HUES64 (cell line): ENCODE data around the gene GOLGA8J.
"Not testable (repeated sequence)": the region's sequence is repeated elsewhere in the genome, so short reads cannot be mapped to it uniquely, and the experiment has no call there.

Experiments used
- H3K27ac ChIP-seq: 2 replicates; pipeline ENCODE4 v1.7.0; 2013; ENCODE audit warnings: low read depth, low read length, inconsistent platforms
- H3K27me3 ChIP-seq: 2 replicates; pipeline ENCODE4 v1.6.1; 2013; ENCODE audit warnings: mild to moderate bottlenecking, low read length; ENCODE audit not compliant: insufficient read depth
- H3K36me3 ChIP-seq: 2 replicates; pipeline ENCODE4 v1.6.1; 2013; ENCODE audit warnings: mild to moderate bottlenecking, low read length; ENCODE audit not compliant: insufficient read depth
- H3K4me1 ChIP-seq: 2 replicates; pipeline ENCODE4 v1.6.1; 2013; ENCODE audit warnings: mild to moderate bottlenecking, low read length, moderate library complexity; ENCODE audit not compliant: insufficient read depth
- H3K4me3 ChIP-seq: 2 replicates; pipeline ENCODE4 v1.5.1; 2013; ENCODE audit warnings: mild to moderate bottlenecking, low read length, moderate library complexity
- H3K9ac ChIP-seq: 2 replicates; pipeline ENCODE4 v1.6.1; 2013; ENCODE audit warnings: mild to moderate bottlenecking, low read depth, low read length
- H3K9me3 ChIP-seq: 2 replicates; pipeline ENCODE4 v1.6.1; 2013; ENCODE audit warnings: low read depth, low read length; ENCODE audit not compliant: insufficient read depth
- WGBS: fragments of 150-250, 120-280 bp; methylation state at CpG from one replicate; pipeline ENCODE4 v1.1.7; 2013; ENCODE audit warnings: missing lambda C conversion rate; 5-methylcytosine and 5-hydroxymethylcytosine counted together

The GOLGA8J gene

DNA sequence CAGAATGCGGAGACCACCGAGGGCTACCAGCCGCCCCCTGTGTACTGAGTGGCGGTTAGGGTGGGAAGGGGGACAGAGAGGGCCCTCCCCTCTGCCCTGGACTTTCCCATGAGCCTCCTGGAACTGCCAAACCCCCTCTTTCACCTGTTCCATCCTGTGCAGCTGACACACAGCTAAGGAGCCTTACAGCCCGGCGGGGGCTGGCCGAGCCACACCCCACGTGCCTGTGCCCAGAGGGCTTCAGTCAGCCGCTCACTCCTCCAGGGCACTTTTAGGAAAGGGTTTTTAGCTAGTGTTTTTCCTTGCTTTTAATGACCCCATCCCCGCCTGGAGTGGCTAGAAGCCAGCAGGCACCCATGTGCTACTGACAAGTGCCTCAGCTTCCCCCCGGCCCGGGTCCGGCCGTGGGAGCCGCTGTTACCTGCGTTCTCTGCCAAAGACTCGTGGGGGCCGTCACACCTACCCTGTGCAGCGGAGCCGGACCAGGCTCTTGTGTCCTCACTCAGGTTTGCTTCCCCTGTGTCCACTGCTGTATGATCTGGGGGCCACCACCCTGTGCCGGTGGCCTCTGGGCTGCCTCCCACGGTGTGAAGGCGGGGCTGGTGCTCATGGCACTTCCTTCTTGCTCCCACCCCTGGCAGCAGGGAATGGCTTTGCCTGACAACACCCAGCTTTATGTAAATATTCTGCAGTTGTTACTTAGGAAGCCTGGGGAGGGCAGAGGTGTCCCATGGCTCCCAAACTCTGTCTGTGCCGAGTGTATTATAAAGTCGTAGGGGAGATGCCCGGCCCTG is 37.3 kb upstream of the GOLGA8J start:
- H3K9me3 ChIP-seq, H3K27ac ChIP-seq, H3K4me3 ChIP-seq, H3K27me3 ChIP-seq, H3K4me1 ChIP-seq, H3K9ac ChIP-seq, H3K36me3 ChIP-seq: not testable (repeated sequence)
- WGBS, result 56% methylated on average over 26 of the region's 26 CpGs

DNA sequence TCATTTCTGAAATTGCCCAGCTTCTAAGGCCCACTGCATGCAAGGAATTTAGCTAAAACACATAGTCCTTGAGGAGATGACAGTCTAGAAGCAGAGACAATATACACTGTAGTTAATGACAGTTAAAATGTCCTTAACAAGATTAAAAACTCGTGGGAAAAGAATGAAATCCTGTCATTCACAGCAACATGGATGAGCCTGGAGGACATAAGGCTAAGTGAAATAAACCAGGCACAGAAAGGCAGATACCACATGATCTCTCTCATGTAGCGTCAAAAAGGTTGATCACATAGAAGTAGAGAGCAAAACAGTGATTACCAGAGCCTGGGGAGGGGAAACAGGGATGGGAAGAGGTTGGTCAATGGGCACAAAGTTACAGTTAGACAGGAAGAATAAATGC is 36.3 kb upstream of the GOLGA8J start:
- H3K4me3 ChIP-seq, result no peak overlapping the region
- no peak overlapping the region for H3K9ac ChIP-seq
- no peaks in the 10 kb centered on the region for H3K9me3 ChIP-seq
- H3K36me3 ChIP-seq, result no peaks in the 10 kb centered on the region
- 78% methylated on average over 2 of the region's 2 CpGs for WGBS
- H3K4me1 ChIP-seq, result peaks cover 7% of the 10 kb centered on the region; the same call in 1 of the 2 replicates
- no peak overlapping the region for H3K27ac ChIP-seq
- no peaks in the 10 kb centered on the region for H3K27me3 ChIP-seq

DNA sequence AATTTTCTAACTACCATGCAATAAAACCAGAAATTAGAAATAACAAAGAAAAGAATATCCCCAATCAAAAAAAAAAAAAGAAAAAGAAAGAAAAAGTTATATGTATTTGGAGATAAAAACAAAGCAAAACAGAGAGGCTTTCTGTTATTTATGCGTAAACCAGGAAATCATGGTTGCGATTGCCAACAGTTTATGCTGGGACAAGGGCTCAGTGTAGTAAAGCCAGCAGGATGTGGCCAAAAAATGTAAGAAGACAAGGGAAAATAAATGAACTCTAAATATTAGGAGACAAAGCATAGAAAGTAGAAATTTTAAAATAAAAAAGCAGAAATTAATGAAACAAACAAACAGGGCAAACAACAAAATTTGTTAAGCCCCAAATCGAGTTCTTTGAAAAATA is 27.2 kb upstream of the GOLGA8J start:
- Histone ChIP-seq H3K36me3 (no peaks in the 10 kb centered on the region), H3K4me3 (no peak overlapping the region), H3K9ac (no peak overlapping the region), H3K9me3 (no peaks in the 10 kb centered on the region), H3K4me1 (no peaks in the 10 kb centered on the region), H3K27me3 (no peaks in the 10 kb centered on the region), H3K27ac (no peak overlapping the region)
- WGBS, result 96% methylated on average over 3 of the region's 3 CpGs

DNA sequence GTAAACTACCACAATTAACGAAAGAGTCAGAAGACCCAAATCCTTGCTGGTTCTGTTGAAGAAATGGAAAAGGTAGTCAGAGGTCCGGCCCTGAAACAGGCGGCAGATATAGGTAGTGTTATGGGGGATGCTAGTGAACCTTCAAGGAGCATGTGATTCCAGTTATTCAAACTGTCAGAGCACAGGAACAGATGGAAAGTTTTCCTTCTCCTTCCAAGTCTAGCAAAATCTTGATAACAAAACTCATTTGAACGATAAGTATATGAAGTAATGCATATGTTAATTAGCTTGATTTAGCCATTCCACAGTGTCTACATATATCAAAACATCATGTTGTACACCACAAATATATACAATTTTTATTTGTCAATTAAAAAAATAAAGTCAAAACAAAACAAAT is 26.6 kb upstream of the GOLGA8J start:
- no peak overlapping the region for H3K4me3 ChIP-seq
- H3K9me3 ChIP-seq, result no peaks in the 10 kb centered on the region
- no peaks in the 10 kb centered on the region for H3K36me3 ChIP-seq
- H3K4me1 ChIP-seq, result no peaks in the 10 kb centered on the region
- H3K27me3 ChIP-seq, result no peaks in the 10 kb centered on the region
- no peak overlapping the region for H3K9ac ChIP-seq
- WGBS, result 97% methylated on average over 3 of the region's 4 CpGs
- no peak overlapping the region for H3K27ac ChIP-seq

DNA sequence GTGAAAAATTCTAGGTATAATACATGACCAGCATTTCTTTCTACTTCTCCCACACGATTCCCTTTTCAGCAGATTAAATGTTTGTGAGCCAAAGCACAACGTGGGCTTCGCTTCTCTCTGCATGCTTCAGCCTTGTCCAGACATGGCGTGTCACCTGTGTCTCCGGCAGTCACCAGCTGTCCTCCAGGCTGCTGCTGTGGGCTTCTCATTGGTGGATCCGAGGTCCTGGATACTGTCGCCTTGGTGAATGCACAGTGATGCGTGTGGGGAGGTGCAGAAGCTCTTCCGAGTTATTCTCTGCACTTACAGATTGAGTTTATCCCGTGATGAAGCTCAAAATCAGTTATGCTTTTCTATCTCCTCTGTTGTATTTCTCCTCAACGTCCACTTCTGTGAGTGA is 23.0 kb upstream of the GOLGA8J start:
- H3K27ac ChIP-seq, result no peak overlapping the region
- H3K27me3 ChIP-seq, result no peaks in the 10 kb centered on the region
- 94% methylated on average over 11 of the region's 11 CpGs for WGBS

DNA sequence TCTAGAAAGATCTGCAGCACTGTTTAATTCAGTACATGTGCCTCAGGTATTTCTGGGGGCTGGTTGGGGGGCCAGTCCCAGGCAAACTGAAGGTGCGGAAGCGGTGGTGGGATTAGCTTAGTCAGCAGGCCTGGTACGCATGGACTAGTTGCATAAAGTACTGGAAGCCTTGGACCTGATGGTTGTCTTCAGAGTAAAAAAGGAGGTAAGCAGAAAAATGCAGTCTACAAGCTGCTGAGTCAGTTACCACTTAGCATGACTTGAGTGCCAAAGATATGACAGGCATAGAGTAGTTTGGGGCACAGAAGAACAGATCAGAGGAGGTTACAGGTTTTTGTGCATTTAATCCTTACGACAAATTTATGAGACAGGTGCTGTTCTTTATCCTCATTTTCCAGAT is 19.9 kb upstream of the GOLGA8J start:
- Histone ChIP-seq H3K36me3 (no peaks in the 10 kb centered on the region), H3K9ac (no peak overlapping the region), H3K4me1 (no peaks in the 10 kb centered on the region), H3K27me3 (no peaks in the 10 kb centered on the region), H3K27ac (no peak overlapping the region), H3K4me3 (no peak overlapping the region), H3K9me3 (no peaks in the 10 kb centered on the region)
- 95% methylated on average over 4 of the region's 4 CpGs for WGBS

More for the DNA sequence above, 23.0 kb upstream of the GOLGA8J start:
- no peaks in the 10 kb centered on the region for H3K9me3 ChIP-seq
- no peaks in the 10 kb centered on the region for H3K36me3 ChIP-seq
- H3K4me3 ChIP-seq, result no peak overlapping the region
- no peaks in the 10 kb centered on the region for H3K4me1 ChIP-seq
- no peak overlapping the region for H3K9ac ChIP-seq

DNA sequence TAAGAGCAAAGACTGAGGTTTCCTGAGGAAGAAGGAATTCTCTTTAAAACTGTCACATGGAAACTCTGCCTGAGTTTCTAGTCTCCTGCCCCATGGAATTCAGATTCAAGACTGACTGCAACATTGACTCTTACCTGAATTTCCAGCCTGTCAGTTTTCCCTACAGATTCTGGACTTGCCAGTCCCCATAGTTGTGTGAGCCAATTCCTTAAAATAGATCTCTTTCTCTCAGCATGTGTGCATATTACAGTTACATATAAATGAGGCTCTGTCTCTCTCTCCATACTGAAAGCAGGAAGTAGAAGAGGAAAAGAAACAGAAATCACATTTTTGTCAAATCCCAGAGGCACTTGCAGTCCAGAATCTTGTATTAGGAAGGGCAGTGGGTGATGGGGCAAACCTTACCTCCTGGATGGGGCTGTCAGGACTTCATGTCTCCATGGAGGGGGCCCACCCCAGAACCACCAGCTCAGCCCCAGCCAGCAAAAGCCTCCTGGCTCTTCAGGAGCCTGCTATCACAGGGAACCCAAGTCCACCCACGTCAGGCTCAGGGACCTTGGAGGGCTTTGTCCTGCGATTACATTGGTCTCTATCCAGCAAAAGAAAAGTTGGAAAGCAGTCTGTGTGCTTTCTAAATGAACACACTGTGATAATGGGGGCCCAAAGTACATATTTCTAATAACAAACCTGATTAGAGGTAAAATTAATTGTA is 18.8 kb upstream of the GOLGA8J start:
- 87% methylated on average over 2 of the region's 2 CpGs for WGBS
- Histone ChIP-seq H3K27me3 (no peaks in the 10 kb centered on the region), H3K4me1 (no peaks in the 10 kb centered on the region)

DNA sequence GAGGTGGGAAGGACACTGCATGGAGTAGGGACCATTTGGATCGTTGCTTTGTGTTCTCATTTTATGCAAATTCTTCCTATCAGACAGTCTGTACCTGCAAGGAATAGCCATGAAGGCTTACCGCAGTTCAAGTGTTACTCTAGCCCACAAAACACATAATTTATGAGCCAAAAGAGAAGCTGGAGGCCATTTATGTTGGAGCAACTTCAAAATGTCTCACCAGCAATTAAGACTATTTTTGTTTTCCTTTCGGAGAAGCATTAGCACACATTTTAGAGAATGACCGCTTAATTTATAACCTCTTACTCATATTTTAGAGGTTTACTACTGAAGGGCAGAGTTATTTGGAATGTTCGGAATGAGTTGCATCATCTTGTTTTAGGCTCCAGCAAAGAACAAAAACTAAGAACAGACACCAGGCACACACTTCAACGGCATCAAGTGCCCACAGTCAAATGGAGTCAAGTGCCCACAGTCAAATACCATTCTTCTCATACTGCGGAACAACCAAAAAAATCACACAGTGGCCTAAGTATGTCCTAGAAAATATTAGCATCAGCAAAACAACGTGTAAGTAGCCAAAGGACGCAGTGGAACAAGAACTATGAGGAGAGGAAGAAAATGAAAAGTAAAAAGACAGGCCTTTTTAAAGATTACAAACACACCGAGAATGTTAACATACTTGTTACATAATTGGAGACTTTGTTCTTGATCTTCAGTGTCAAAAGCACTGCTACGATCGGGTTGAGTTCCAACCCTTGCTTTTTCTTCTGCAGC is 17.5 kb upstream of the GOLGA8J start:
- H3K9ac ChIP-seq, result no peak overlapping the region
- H3K27me3 ChIP-seq, result no peaks in the 10 kb centered on the region
- no peaks in the 10 kb centered on the region for H3K36me3 ChIP-seq
- no peaks in the 10 kb centered on the region for H3K4me1 ChIP-seq
- H3K9me3 ChIP-seq, result no peaks in the 10 kb centered on the region
- 94% methylated on average over 12 of the region's 12 CpGs for WGBS
- no peak overlapping the region for H3K27ac ChIP-seq
- no peak overlapping the region for H3K4me3 ChIP-seq

More for the DNA sequence above, 18.8 kb upstream of the GOLGA8J start:
- Histone ChIP-seq H3K27ac (no peak overlapping the region), H3K4me3 (no peak overlapping the region), H3K36me3 (no peaks in the 10 kb centered on the region), H3K9ac (no peak overlapping the region), H3K9me3 (no peaks in the 10 kb centered on the region)

DNA sequence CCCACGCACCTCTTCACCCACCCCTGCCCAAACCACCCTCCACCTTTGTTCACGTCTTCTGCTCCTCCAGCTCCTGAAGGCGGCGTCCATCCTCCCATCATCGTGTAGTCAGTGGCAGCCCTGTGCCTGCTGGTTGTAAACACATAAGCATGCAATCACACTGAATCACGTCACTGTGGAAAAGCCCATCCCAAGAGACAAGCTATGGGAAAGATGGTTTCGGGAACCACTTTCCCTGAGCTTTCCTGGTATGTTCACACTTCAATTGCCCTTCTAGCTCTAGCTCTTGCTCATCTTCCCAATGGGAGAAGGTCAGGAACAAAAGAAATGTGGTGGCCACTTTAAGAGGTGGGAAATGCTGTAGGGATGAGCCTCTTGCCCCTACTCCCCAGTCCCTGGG is 14.4 kb upstream of the GOLGA8J start:
- WGBS, result 91% methylated on average over 7 of the region's 7 CpGs
- no peaks in the 10 kb centered on the region for H3K36me3 ChIP-seq
- H3K27me3 ChIP-seq, result no peaks in the 10 kb centered on the region; the same call in 1 of the 2 replicates
- H3K4me3 ChIP-seq, result no peak overlapping the region
- no peak overlapping the region for H3K27ac ChIP-seq
- H3K4me1 ChIP-seq, result no peaks in the 10 kb centered on the region
- no peak overlapping the region for H3K9ac ChIP-seq
- H3K9me3 ChIP-seq, result no peaks in the 10 kb centered on the region

DNA sequence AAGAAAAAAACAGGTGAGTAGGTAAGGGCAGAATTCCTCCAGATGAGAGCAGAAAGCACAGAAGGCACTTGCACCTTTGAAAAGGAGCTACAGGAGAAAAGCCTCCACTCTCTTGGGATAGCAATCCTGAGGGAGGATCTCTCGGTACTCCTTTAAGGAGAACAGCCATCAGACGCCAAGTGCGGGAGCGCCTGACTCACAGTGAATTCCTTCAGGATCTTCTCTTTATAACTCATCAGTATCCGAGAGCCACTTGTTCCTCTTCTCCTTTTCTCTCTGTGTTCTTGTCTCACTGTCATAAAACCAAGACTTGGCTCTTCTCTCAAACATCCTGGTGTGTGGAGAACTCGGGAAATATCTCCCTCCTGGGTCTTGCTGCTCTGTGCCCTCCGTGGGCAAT is 10.1 kb upstream of the GOLGA8J start:
- H3K9me3 ChIP-seq, result no peaks in the 10 kb centered on the region
- H3K4me3 ChIP-seq, result no peak overlapping the region
- H3K27me3 ChIP-seq, result no peaks in the 10 kb centered on the region; the same call in 1 of the 2 replicates
- H3K27ac ChIP-seq, result no peak overlapping the region
- H3K4me1 ChIP-seq, result no peaks in the 10 kb centered on the region
- WGBS, result 86% methylated on average over 7 of the region's 7 CpGs
- H3K9ac ChIP-seq, result no peak overlapping the region
- H3K36me3 ChIP-seq, result no peaks in the 10 kb centered on the region

DNA sequence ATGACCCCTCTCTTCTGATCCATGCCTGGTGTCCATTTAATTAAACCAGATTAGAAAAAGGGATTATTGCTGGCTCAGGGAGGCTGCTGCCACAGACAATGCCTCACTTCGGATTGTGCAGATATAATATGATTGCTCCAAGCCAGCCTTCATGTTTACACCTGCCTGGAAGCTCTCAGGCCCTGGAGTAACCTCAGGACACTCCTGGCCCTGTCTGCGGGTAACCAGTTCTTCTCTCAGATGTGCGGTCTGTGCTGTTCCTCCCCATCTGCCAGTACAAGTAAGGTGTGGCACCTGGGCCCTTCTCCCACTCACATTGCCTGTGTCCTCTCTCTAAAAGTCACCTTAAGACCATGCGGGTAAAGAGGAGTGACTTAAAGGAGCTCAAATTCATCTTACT is 8.8 kb upstream of the GOLGA8J start:
- Histone ChIP-seq H3K4me3 (no peak overlapping the region), H3K9me3 (no peaks in the 10 kb centered on the region), H3K9ac (no peak overlapping the region), H3K4me1 (no peaks in the 10 kb centered on the region), H3K36me3 (no peaks in the 10 kb centered on the region), H3K27me3 (no peaks in the 10 kb centered on the region; the same call in 1 of the 2 replicates), H3K27ac (no peak overlapping the region)
- 93% methylated on average over 4 of the region's 4 CpGs for WGBS
